Caco-2 (cell line): ENCODE measurements around the gene ABHD14A. TPM values are rescaled to one million over a fixed set of nuclear protein-coding genes. Genes with fewer than 3 reads are reported as not detected.

ENCODE experiments used
- BruUV-seq: library from RNA; stranded (reverse); fragments of 400-500 nt; replicated peaks from 2 replicates; lab custom pipeline; 2021; lab: Mats Ljungman, UMichigan
- CTCF ChIA-PET: fragments of 300-600 bp; sonication (Branson Sonifier 250); formaldehyde crosslinking; loops from one replicate; lab custom pipeline; 2022; ENCODE audit warnings: antibody characterized with exemption; lab: Charles Lee
- POLR2A ChIA-PET: fragments of 300-600 bp; sonication (Branson Sonifier 250); formaldehyde crosslinking; loops from one replicate; lab custom pipeline; 2022; ENCODE audit warnings: antibody characterized with exemption; lab: Charles Lee
- DNase-seq, 2 experiments: peaks; one replicate each; pipeline versions ENCODE4 v3.0.0 to v3.0.0-alpha.2; 2020 to 2022
- H3K27me3 ChIP-seq: replicated peaks from 2 replicates; pipeline ENCODE4 v1.6.0; 2011; ENCODE audit warnings: low read length; ENCODE audit not compliant: control insufficient read depth, insufficient read depth
- H3K36me3 ChIP-seq: 2 replicates; pipeline ENCODE4 v1.5.1; 2011; ENCODE audit warnings: low read length; ENCODE audit not compliant: control insufficient read depth, insufficient read depth
- H3K4me1 ChIP-seq: fragments of 250-450 bp; sonication (Bioruptor Pico); 2 replicates; pipeline ENCODE4 v1.5.1; 2020; ENCODE audit warnings: mild to moderate bottlenecking
- H3K4me3 ChIP-seq: 2 replicates; pipeline ENCODE4 v1.5.1; 2011; ENCODE audit warnings: low read depth, mild to moderate bottlenecking, control low read depth, low read length
- H3K9me3 ChIP-seq: fragments of 250-450 bp; sonication (Bioruptor Pico); 2 replicates; pipeline ENCODE4 v1.5.1; 2020; ENCODE audit warnings: mild to moderate bottlenecking, moderate library complexity
- H3K27ac Mint-ChIP-seq: one replicate; pipeline ENCODE4 v1.8.0; 2022; ENCODE audit warnings: mixed read lengths; ENCODE audit not compliant: unreplicated experiment
- H3K27me3 Mint-ChIP-seq: one replicate; pipeline ENCODE4 v1.8.0; 2022; ENCODE audit warnings: mixed read lengths; ENCODE audit not compliant: insufficient read depth, unreplicated experiment
- H3K36me3 Mint-ChIP-seq: one replicate; pipeline ENCODE4 v1.8.0; 2022; ENCODE audit warnings: mild to moderate bottlenecking, mixed read lengths; ENCODE audit not compliant: insufficient read depth, unreplicated experiment
- H3K4me1 Mint-ChIP-seq: one replicate; pipeline ENCODE4 v1.8.0; 2022; ENCODE audit warnings: low read depth, mixed read lengths; ENCODE audit not compliant: unreplicated experiment
- H3K4me3 Mint-ChIP-seq: one replicate; pipeline ENCODE4 v1.8.0; 2022; ENCODE audit warnings: mild to moderate bottlenecking, moderate library complexity, mixed read lengths; ENCODE audit not compliant: unreplicated experiment
- H3K9me3 Mint-ChIP-seq: one replicate; pipeline ENCODE4 v1.8.0; 2022; ENCODE audit warnings: mixed read lengths; ENCODE audit not compliant: unreplicated experiment
- intact Hi-C: fragments of 100-400 bp; cut with micrococcal nuclease; formaldehyde crosslinking; loops from one replicate; pipeline ENCODE4 v1.10.0; 2022; ENCODE audit not compliant: unreplicated experiment
- total RNA-seq: library from RNA; stranded (reverse); gene quantifications from 2 replicates; pipeline ENCODE4 v1.2.3, GENCODE V29; 2022
- TF ChIP-seq, protein P1 (sequence below), 2 experiments: fragments of 200-600 bp in 1 of 2; IDR thresholded peaks; 1 replicate in 1 of 2; 2 replicates in 1 of 2; pipeline versions ENCODE4 v1.5.1 to v1.8.0; 2011 to 2022; ENCODE audit warnings: antibody characterized with exemption in 1 of 2, control low read depth in 1 of 2, inconsistent platforms in 1 of 2, low read depth in 1 of 2, low read length in 1 of 2, mild to moderate bottlenecking in 1 of 2, moderate library complexity in 1 of 2; ENCODE audit not compliant: insufficient read depth in 1 of 2, severe bottlenecking in 1 of 2, unreplicated experiment in 1 of 2

The ABHD14A gene
- total RNA-seq, 1 experiment from 2014 or later: 14.0 TPM

DNA sequence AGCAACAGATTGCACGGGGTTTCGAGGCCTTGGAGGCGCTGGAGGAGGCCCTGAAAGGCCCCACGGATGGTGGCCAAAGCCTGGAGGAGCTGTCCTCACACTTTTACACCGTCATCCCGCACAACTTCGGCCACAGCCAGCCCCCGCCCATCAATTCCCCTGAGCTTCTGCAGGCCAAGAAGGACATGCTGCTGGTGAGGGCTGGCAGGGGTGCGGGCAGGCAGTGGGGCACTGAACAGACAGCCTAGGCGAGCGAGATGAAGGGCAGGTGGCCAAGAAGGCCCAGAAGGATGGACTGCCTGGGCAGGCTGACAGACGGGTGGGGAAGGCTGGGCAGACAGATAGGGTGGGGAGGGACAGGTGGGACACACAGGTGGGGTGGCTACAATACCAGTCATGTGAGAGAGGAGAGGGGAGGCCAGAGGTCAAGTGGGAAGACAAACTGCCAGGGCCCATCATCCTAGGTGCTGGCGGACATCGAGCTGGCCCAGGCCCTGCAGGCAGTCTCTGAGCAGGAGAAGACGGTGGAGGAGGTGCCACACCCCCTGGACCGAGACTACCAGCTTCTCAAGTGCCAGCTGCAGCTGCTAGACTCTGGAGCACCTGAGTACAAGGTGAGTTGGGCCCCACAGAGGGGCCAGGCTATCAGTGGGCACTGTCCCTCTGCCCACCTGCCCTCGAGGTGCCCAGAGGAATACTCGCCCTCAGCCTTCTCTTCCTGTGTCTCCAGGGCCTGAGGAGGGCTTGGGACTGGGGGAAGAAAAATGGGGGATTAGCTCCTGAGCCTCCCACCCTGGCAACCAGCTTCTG lies 29.6 kb upstream of the ABHD14A start:
- ChIA-PET POLR2A (interaction anchor here (0.6 kb wide), 1 partner anchor 407 kb away, joined by 3 read pairs; no protein-coding TSS in a partner anchor), CTCF (no interaction called here)
- Mint-ChIP-seq H3K27me3 (no peaks in the 10 kb centered on the region), H3K9me3 (no peaks in the 10 kb centered on the region), H3K4me1 (peaks cover 7% of the 10 kb centered on the region), H3K27ac (no peak overlapping the region), H3K4me3 (no peak overlapping the region), H3K36me3 (peaks cover 7% of the 10 kb centered on the region)
- TF ChIP-seq, protein P1, sequence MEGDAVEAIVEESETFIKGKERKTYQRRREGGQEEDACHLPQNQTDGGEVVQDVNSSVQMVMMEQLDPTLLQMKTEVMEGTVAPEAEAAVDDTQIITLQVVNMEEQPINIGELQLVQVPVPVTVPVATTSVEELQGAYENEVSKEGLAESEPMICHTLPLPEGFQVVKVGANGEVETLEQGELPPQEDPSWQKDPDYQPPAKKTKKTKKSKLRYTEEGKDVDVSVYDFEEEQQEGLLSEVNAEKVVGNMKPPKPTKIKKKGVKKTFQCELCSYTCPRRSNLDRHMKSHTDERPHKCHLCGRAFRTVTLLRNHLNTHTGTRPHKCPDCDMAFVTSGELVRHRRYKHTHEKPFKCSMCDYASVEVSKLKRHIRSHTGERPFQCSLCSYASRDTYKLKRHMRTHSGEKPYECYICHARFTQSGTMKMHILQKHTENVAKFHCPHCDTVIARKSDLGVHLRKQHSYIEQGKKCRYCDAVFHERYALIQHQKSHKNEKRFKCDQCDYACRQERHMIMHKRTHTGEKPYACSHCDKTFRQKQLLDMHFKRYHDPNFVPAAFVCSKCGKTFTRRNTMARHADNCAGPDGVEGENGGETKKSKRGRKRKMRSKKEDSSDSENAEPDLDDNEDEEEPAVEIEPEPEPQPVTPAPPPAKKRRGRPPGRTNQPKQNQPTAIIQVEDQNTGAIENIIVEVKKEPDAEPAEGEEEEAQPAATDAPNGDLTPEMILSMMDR (IDR thresholded peaks at IDR 0.05; ENCODE audit: insufficient read depth in 1 of 2, low read depth in 1 of 2, low read length in 1 of 2, severe bottlenecking in 1 of 2, unreplicated experiment in 1 of 2): no peak
- peak in 1 of 2 experiments; percentile 25 for DNase-seq
- no peaks in the 10 kb centered on the region for H3K9me3 ChIP-seq
- no peaks in the 10 kb centered on the region for H3K27me3 ChIP-seq
- H3K4me3 ChIP-seq: no peak overlapping the region
- BruUV-seq: no TSS peak
- H3K4me1 ChIP-seq: peaks cover 13% of the 10 kb centered on the region
- intact Hi-C loops: no loop called here
- H3K36me3 ChIP-seq: no peaks in the 10 kb centered on the region

DNA sequence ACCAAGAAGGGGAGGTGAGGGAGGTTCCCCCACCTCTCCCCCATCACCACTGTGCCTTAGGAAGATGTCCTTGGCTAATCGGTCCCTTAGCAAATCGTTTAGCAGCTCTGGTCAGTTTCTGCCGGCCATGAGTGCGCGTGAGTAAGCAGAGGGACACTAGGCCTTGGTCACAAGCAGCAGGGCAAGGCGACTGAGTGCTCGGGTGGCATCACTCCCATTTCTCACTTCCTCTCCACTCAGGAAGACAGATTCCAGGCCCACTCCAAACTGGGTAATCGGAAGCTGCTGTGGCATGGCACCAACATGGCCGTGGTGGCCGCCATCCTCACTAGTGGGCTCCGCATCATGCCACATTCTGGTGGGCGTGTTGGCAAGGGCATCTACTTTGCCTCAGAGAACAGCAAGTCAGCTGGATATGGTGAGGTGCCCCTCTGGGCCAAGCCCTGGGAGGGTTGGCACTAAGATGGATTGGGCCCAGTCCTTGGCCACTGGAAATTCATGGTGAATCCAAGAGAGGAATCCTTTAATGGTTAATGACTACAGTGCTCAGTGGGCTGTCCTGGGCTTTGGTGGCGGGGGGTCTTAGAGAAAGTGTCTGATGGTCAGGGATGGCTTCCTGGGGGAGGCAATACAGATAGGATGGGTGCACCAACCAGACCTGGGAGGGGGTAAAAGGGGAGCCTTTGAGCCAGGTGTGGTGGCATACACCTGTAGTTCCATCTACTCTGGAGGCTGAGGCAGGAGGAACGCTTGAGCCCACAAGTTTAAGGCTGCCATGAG lies 28.7 kb upstream of the ABHD14A start:
- DNase-seq: no peak
- Mint-ChIP-seq H3K4me3 (no peak overlapping the region), H3K9me3 (no peaks in the 10 kb centered on the region), H3K4me1 (no peaks in the 10 kb centered on the region), H3K36me3 (no peaks in the 10 kb centered on the region), H3K27me3 (no peaks in the 10 kb centered on the region), H3K27ac (no peak overlapping the region)
- Histone ChIP-seq H3K4me1 (peaks cover 8% of the 10 kb centered on the region), H3K4me3 (no peak overlapping the region), H3K9me3 (no peaks in the 10 kb centered on the region), H3K27me3 (no peaks in the 10 kb centered on the region), H3K36me3 (no peaks in the 10 kb centered on the region)
- intact Hi-C loops: no loop called here
- TF ChIP-seq, protein P1 (IDR thresholded peaks at IDR 0.05; ENCODE audit: insufficient read depth in 1 of 2, low read depth in 1 of 2, low read length in 1 of 2, severe bottlenecking in 1 of 2, unreplicated experiment in 1 of 2): no peak
- CTCF ChIA-PET: no interaction called here
- POLR2A ChIA-PET: no interaction called here
- no TSS peak for BruUV-seq

DNA sequence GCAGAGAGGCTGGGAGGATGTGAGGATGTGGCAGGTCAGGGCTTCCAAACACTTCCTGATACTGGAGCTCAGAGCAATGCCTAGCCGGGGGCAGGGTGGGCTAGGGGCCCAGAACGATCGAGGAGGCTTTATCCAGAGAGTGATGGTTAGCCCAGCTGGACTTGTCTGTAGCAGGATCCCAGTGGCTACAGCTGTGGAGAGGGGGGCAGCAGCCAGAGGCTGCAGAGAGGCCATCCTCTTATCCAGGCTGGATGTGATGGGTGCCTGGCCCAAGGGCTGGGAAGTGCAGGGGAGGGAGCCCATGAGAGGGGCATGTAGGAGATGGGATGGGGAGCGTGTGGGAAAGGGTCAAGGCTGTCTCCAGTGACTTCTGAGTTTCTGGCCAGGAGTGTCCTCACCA lies 28.1 kb upstream of the ABHD14A start:
- CTCF ChIA-PET: no interaction called here

More for the DNA sequence above, 28.1 kb upstream of the ABHD14A start:
- TF ChIP-seq, protein P1 (IDR thresholded peaks at IDR 0.05; ENCODE audit: insufficient read depth in 1 of 2, low read depth in 1 of 2, low read length in 1 of 2, severe bottlenecking in 1 of 2, unreplicated experiment in 1 of 2): no peak
- H3K9me3 ChIP-seq: no peaks in the 10 kb centered on the region
- no peaks in the 10 kb centered on the region for H3K27me3 ChIP-seq
- H3K4me1 ChIP-seq: peaks cover 8% of the 10 kb centered on the region
- H3K4me1 Mint-ChIP-seq: no peaks in the 10 kb centered on the region
- DNase-seq: no peak
- no TSS peak for BruUV-seq
- POLR2A ChIA-PET: no interaction called here
- intact Hi-C loops: no loop called here
- no peaks in the 10 kb centered on the region for H3K36me3 ChIP-seq
- no peaks in the 10 kb centered on the region for H3K9me3 Mint-ChIP-seq
- no peak overlapping the region for H3K4me3 ChIP-seq
- H3K4me3 Mint-ChIP-seq: no peak overlapping the region
- no peaks in the 10 kb centered on the region for H3K27me3 Mint-ChIP-seq
- no peak overlapping the region for H3K27ac Mint-ChIP-seq
- H3K36me3 Mint-ChIP-seq: no peaks in the 10 kb centered on the region
